ENCODE results near the gene TMEM59.
"Not testable (repeated sequence)": the region's sequence is repeated elsewhere in the genome, so short reads cannot be mapped to it uniquely, and the experiment has no call there.

Gene TMEM59

GRCh38 chr1:54052934-54053744, at the start of gene TMEM59, which contains the start of gene TCEANC2:
TMEM59 (minus strand) TSS chr1:54053204; CDS start chr1:54053188, 16 bp downstream.
TCEANC2 (plus strand) TSS chr1:54053608; CDS start chr1:54054423, 815 bp downstream.
- H3K27me3 Mint-ChIP-seq = no peaks in the 10 kb centered on the region
- no peak within 1 kb of the TSS for H3K4me3 Mint-ChIP-seq
- DNase-seq (peak; percentile 100), ATAC-seq (replicated peaks) (peak; percentile 94 to 95)
- H3K9me3 Mint-ChIP-seq = no peaks in the 10 kb centered on the region
- peaks cover 14 to 26% of the 10 kb centered on the region in 2 donors for H3K36me3 Mint-ChIP-seq
- peaks cover 20 to 37% of the 10 kb centered on the region in 2 donors for H3K4me1 Mint-ChIP-seq
- no peak within 1 kb of the TSS for H3K27ac Mint-ChIP-seq

DNA sequence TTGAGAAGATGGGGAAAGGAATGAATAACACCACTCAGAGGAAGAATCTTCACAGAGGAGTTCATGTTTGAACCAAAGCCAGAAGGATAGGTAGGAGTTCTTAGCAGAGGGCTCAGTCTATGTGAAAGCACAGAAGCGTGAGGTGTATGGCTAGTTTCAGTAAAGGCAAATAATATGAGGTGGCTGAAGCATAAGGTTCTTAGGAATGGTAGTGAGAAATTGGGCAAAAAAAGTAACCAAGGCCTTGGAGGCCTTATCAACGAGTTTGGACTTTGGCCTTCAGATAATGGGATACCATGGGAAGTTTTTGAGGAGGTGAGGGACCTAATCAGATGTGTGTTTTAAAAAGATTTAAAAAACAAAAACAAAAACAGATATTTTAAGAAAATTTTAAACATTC, 47.5 kb upstream of the TMEM59 start:
- H3K27ac Mint-ChIP-seq = no peak overlapping the region
- H3K36me3 Mint-ChIP-seq = peaks cover 43 to 50% of the 10 kb centered on the region in 2 donors
- no peak overlapping the region for H3K4me3 Mint-ChIP-seq
- H3K9me3 Mint-ChIP-seq = peaks cover 5 to 6% of the 10 kb centered on the region in 2 donors
- no peak for ATAC-seq (replicated peaks)
- peaks cover 2 to 7% of the 10 kb centered on the region in 2 donors for H3K4me1 Mint-ChIP-seq
- no peaks in the 10 kb centered on the region for H3K27me3 Mint-ChIP-seq
- DNase-seq = no peak

DNA sequence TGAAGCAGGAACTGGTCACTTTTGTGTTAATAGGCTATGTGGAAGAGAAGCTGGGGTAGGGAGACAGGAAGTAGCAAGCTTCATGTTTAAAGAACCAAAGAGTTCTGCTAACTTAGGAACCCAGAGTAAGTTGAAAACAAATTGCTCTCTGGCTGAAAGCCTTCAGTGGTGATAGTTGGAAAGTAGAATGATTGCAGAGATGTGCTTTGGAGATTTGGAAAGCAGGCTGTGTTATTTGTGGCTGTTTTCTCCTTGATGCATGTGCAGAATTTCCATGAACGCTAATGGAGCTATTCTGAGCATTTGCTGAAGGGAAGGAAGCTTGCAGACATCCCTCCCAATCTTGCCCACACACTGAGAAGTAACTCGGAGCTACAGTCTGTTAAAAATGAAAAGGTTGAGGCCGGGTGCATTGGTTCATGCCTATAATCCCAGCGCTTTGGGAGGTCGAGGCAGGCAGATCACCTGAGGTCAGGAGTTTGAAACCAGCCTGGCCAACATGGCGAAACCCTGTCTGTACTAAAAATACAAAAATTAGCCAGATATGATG, 46.1 kb upstream of the TMEM59 start:
- H3K27me3 Mint-ChIP-seq = no peaks in the 10 kb centered on the region
- H3K27ac Mint-ChIP-seq = no peak overlapping the region
- H3K9me3 Mint-ChIP-seq = peaks cover 5 to 6% of the 10 kb centered on the region in 2 donors
- no peak for ATAC-seq (replicated peaks)
- H3K4me3 Mint-ChIP-seq = no peak overlapping the region
- H3K36me3 Mint-ChIP-seq = peaks cover 43 to 53% of the 10 kb centered on the region in 2 donors
- peaks cover 4 to 13% of the 10 kb centered on the region in 2 donors for H3K4me1 Mint-ChIP-seq
- no peak for DNase-seq

DNA sequence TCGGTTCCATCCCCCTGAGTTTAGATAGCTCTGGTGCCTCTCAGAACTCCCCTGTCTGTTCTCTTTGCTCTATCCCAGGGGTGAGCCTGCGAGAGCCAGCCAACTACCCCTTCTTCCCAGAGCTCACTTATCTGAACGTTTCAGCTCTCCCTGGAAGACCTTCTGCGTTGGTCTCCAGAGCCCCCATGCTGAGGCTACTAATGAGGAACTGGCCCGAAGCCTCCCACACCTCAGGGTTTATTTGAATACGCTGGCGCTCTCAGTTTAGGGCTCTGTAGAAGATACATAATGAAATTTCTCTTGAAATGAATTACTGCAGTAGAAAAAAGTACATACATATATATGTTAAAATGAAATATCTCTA, 43.9 kb upstream of the TMEM59 start:
- H3K4me3 Mint-ChIP-seq = no peak overlapping the region
- peaks cover 4 to 13% of the 10 kb centered on the region in 2 donors for H3K4me1 Mint-ChIP-seq
- ATAC-seq (replicated peaks) (peak in 1 of 2 donors; percentile 73), DNase-seq (no peak)
- H3K9me3 Mint-ChIP-seq = no peaks in the 10 kb centered on the region
- no peak overlapping the region for H3K27ac Mint-ChIP-seq
- H3K27me3 Mint-ChIP-seq = no peaks in the 10 kb centered on the region
- H3K36me3 Mint-ChIP-seq = peaks cover 30 to 43% of the 10 kb centered on the region in 2 donors

DNA sequence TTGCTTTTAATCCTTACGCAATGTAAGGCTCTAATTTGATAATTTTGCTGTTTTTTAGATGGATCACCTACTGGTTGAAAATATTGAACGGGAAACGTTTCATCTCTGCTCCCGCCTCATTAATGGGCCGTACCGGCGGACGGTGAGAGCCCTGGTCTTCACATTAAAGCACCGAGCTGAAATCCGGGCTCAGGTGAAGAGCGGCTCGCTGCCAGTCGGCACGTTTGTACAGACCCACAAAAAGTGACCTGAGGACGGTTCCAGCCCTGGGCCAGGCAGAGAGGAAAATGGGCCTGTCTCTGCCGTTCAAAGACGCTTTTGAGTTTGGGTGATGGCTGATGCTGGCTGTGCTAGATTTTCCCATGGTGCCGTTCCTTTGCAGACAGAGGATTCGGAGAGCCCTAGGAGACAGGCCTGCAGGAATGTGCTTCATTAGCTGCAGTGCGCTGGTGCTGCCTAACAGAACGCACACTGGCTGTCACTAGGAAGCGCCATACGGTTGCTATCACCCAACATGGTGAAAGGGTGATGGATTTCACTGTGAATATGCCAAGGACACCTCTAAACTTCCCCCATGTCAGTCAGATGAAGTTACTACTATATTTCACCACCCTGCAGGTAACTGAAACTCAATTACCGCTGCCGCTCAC, 43.3 kb upstream of the TMEM59 start:
- ATAC-seq (replicated peaks) (peak in 1 of 2 donors; percentile 56), DNase-seq (no peak)
- Mint-ChIP-seq H3K27me3 (no peaks in the 10 kb centered on the region), H3K27ac (no peak overlapping the region), H3K4me1 (peaks cover 4 to 13% of the 10 kb centered on the region in 2 donors), H3K9me3 (no peaks in the 10 kb centered on the region), H3K4me3 (no peak overlapping the region), H3K36me3 (peaks cover 31 to 44% of the 10 kb centered on the region in 2 donors)

GRCh38 chr1:54095546-54096226, 42.7 kb upstream of the TMEM59 start:
- ATAC-seq (replicated peaks) (no peak), DNase-seq (no peak)
- Mint-ChIP-seq H3K4me3 (no peak overlapping the region), H3K27ac (no peak overlapping the region), H3K9me3 (no peaks in the 10 kb centered on the region), H3K4me1 (peaks cover 4 to 13% of the 10 kb centered on the region in 2 donors), H3K27me3 (no peaks in the 10 kb centered on the region), H3K36me3 (peaks cover 26 to 39% of the 10 kb centered on the region in 2 donors)

GRCh38 chr1:54094730-54095105, 41.7 kb upstream of the TMEM59 start:
- H3K4me3 Mint-ChIP-seq; H3K27ac Mint-ChIP-seq; DNase-seq; H3K9me3 Mint-ChIP-seq; H3K27me3 Mint-ChIP-seq; ATAC-seq (replicated peaks): not testable (repeated sequence)
- Mint-ChIP-seq H3K4me1 (peaks cover 4 to 13% of the 10 kb centered on the region in 2 donors), H3K36me3 (peaks cover 21 to 34% of the 10 kb centered on the region in 2 donors)

- H3K36me3 Mint-ChIP-seq = peaks cover 21 to 33% of the 10 kb centered on the region in 2 donors
- H3K4me3 Mint-ChIP-seq = no peak overlapping the region
- H3K27ac Mint-ChIP-seq = no peak overlapping the region
- H3K4me1 Mint-ChIP-seq = peaks cover 4 to 13% of the 10 kb centered on the region in 2 donors
- H3K27me3 Mint-ChIP-seq = no peaks in the 10 kb centered on the region
- H3K9me3 Mint-ChIP-seq = no peaks in the 10 kb centered on the region
- ATAC-seq (replicated peaks) (no peak), DNase-seq (no peak)
These were observed 41.2 kb upstream of the TMEM59 start for GRCh38 chr1:54094001-54094729.

- H3K9me3 Mint-ChIP-seq = no peaks in the 10 kb centered on the region
- H3K27me3 Mint-ChIP-seq = no peaks in the 10 kb centered on the region
- ATAC-seq (replicated peaks) (no peak), DNase-seq (no peak)
- peaks cover 16 to 18% of the 10 kb centered on the region in 2 donors for H3K36me3 Mint-ChIP-seq
- no peak overlapping the region for H3K4me3 Mint-ChIP-seq
- H3K27ac Mint-ChIP-seq = no peak overlapping the region
- peaks cover 2 to 9% of the 10 kb centered on the region in 2 donors for H3K4me1 Mint-ChIP-seq
These were observed 38.7 kb upstream of the TMEM59 start for GRCh38 chr1:54091666-54092065.

DNA sequence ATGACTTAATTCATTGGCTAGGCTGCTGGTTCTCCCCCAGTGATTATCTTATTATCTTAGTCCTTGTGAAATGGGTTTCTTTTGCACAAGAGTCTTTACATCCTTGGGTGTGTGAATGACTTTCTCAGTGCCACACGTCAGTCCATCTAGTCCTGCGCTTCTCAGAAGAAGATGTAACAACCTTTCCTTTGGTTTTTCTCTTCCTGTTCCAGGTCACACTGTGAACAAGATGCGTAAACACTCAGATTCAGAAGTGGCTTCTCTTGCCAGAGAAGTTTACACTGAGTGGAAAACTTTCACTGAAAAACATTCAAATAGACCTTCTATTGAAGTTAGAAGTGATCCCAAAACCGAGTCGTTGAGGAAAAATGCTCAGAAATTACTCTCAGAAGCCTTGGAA, 35.4 kb upstream of the TMEM59 start:
- no peak for DNase-seq
- H3K27me3 Mint-ChIP-seq = no peaks in the 10 kb centered on the region
- H3K4me3 Mint-ChIP-seq = no peak overlapping the region
- H3K9me3 Mint-ChIP-seq = no peaks in the 10 kb centered on the region
- peaks cover 8 to 9% of the 10 kb centered on the region in 2 donors for H3K36me3 Mint-ChIP-seq
- no peak overlapping the region for H3K27ac Mint-ChIP-seq
- ATAC-seq (replicated peaks) = no peak
- peaks cover 0 to 5% of the 10 kb centered on the region in 2 donors for H3K4me1 Mint-ChIP-seq

DNA sequence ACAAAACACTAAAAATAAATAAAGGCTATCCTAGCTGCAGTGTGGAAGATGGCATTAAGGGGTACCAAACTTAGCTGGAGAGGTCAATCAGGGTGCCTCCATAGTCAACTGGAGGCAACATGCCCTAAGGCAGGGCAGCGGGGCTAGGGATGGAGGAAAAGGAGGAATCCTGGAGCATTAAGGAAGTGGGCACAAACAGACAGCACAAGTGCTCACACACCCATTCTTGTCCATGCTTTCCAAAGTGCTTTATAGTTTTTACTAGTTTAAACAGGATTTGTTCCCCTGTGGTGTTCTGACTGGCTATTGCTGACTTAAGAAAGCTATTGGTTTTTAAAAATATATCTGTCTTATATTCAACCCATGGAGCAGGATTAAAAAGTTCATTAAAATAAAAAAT, 33.8 kb upstream of the TMEM59 start:
- no peaks in the 10 kb centered on the region for H3K9me3 Mint-ChIP-seq
- no peaks in the 10 kb centered on the region for H3K27me3 Mint-ChIP-seq
- peaks cover 3 to 7% of the 10 kb centered on the region in 2 donors for H3K36me3 Mint-ChIP-seq

GRCh38 chr1:54084794-54085193, 31.8 kb upstream of the TMEM59 start:
- peaks cover 3 to 5% of the 10 kb centered on the region in 2 donors for H3K36me3 Mint-ChIP-seq
- no peaks in the 10 kb centered on the region for H3K27me3 Mint-ChIP-seq
- peaks cover 4 to 11% of the 10 kb centered on the region in 2 donors for H3K4me1 Mint-ChIP-seq
- DNase-seq (no peak), ATAC-seq (replicated peaks) (no peak)
- H3K27ac Mint-ChIP-seq = no peak overlapping the region
- no peaks in the 10 kb centered on the region for H3K9me3 Mint-ChIP-seq
- H3K4me3 Mint-ChIP-seq = no peak overlapping the region

More for the DNA sequence above, 33.8 kb upstream of the TMEM59 start:
- Mint-ChIP-seq H3K4me1 (peaks cover 2 to 6% of the 10 kb centered on the region in 2 donors), H3K4me3 (no peak overlapping the region), H3K27ac (no peak overlapping the region)
- ATAC-seq (replicated peaks) (no peak), DNase-seq (no peak)

DNA sequence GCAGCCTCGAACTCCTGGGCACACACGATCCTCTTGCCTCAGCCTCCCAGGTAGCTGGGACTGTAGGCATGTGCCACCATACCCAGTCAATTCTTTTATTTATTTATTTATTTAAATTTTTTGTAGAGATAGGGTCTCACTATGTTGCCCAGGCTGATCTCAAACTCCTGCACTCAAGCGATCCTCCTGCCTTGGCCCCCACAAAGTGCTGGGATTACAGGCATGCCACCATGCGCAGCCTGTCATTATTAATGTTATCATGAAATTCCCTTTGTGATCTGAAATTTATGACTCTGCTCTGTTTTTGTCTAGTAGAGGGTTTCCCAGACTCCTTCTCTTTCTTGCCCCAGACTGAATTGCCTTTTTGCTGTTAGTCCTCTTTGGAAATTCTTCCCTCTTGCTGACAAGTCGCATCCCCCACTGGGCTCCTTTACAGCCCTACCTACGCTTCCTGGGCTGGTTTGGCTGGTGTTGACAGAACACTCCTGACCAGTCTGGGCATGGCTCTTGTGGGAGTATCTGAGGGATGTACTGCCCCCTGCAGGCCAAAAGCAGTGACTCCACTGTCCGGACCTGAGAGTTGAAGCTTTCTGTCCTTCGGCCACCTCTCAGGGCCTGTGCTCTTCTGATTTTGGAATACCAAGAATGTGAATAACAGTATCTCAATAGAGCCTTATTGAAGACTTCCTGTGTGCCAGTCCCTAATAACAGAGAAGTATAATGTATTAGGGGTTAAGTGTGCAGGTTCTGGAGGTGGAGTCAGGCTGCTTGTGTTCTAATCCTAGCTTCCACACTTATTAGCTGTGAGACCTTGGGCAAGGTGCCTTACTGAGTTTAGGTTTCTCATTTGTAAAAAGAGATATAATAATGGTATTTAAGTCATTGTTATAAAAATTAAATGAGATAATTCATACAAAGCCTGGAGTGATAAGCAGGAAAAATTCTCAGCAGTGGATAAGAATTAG, 28.6 kb upstream of the TMEM59 start:
- Mint-ChIP-seq H3K36me3 (peaks cover 10 to 13% of the 10 kb centered on the region in 2 donors), H3K9me3 (no peaks in the 10 kb centered on the region), H3K27me3 (no peaks in the 10 kb centered on the region), H3K27ac (no peak overlapping the region), H3K4me1 (peaks cover 6 to 20% of the 10 kb centered on the region in 2 donors), H3K4me3 (no peak overlapping the region)
- DNase-seq (peak; percentile 28), ATAC-seq (replicated peaks) (peak; percentile 91 to 93)
